Activated CD4-positive, alpha-beta T cell treated with anti-CD3 and anti-CD28 coated beads, Interleukin-10, Interleukin-2, amounts not matched to agents 100 ng/mL and 50 ng/mL, durations not matched to agents 16 hours and 8 hours (primary cell): ENCODE results near the gene HRH2.
"Not testable (repeated sequence)": the region's sequence is repeated elsewhere in the genome, so short reads cannot be mapped to it uniquely, and the experiment has no call there.

Source experiments
- DNase-seq: peaks from one replicate; pipeline ENCODE4 v3.0.0-alpha.2; 2020

The HRH2 gene, protein sequence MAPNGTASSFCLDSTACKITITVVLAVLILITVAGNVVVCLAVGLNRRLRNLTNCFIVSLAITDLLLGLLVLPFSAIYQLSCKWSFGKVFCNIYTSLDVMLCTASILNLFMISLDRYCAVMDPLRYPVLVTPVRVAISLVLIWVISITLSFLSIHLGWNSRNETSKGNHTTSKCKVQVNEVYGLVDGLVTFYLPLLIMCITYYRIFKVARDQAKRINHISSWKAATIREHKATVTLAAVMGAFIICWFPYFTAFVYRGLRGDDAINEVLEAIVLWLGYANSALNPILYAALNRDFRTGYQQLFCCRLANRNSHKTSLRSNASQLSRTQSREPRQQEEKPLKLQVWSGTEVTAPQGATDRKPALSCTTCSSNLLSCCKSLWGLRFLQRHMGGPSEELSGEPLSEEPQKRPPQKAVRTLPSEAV

DNA sequence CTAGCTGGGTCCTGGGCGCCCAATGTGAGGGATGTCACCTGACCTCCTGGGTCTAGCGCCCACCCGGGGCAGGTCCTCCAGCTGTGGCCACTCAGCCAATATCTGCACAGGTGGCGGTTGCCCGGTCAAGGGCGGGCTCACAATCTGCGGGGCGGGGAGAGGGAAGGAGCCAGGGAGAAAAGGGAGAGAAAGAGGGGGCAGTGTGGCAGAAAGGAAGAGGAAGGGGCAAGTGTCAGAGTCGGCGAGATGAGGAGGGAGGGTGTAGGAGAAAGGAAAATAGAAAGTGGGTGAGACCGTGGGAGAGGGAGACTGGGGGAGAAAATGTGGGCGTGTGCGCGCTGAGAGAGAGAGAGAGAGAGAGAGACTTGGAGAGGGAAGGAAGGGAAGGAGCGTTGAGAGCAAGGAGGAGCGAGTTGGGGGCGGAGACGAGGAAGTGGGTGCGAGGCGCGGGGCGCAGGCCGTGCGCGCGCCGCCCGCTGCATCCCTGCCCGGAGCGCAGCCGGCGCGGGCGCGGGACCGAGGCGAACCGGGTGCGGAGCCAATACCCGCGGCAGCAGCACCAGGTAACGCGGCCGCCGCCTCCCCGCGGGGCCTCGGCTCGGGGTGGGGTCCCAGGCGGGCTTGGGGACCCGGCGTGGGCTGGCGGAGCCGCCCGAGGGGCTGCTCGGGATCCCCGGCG lies at the start of gene HRH2:
Gene HRH2 (plus strand): TSS at position 479 of the 679 bp plus-strand sequence. CDS start 25,163 bp downstream, outside the sequence.
- peak; percentile 80 for DNase-seq

DNA sequence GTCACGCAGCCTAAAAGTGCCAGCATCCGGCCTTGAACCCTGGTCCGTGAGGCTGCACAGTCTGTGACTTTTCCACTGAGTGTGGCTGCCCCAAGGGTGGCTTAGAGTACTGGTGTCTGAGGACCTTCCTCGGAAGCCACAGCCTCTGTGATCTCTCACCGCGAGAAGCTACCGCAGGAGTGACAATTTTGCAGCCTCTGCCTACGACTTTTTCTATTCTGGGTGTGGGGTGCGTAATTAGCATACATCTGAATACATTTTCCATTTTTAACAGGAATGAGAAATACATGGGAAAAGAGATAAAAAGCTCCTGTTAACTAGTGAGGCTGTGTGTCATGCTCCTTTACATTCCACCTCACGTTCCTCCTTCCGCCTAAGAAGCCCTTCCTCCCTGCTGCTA lies 48.3 kb upstream of the HRH2 start:
- DNase-seq, result peak; percentile 15

DNA sequence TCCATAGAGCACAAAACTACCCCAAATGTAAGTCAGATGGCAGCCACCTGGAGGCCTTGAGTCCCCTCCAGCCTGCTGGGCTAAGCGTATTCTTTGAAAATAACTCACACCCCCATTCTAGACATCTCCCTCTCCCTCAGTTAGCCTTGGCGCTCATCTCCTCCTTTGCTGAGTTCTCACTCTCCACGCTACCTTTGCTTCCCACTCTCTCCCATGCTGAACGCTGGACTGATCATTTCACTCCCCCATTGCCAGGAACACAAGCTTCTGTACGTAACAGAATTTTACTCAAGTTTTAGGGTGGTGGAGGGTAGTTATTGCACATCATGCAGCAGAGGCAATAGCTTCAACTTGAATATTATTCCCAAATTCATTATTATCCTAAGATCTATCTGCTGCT lies 47.5 kb upstream of the HRH2 start:
- no peak for DNase-seq

DNA sequence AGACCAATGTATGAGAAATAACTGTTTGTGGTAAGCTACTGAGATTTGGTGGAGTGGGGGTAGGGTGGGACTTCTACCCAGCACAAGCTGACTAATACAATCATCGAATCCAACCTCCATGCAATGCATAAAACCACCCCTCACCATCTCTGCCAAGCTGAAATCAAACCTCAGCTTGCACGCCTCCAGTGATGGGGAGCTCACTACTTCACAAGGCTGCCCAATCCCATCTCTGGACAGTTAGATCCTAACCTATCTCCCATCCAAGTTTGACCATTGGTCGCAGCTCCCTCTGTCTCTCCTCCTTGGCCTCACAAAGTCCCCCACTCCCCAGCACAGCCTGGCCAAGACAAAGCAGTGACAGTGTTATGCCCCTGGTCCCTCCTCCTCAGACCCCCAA lies 47.0 kb upstream of the HRH2 start:
- no peak for DNase-seq

GRCh38 chr5:175614223-175614815 lies 43.6 kb upstream of the HRH2 start:
- DNase-seq, result no peak

- DNase-seq, result no peak
Observed at GRCh38 chr5:175614861-175615260, 43.0 kb upstream of the HRH2 start.

- peak; percentile 10 for DNase-seq
Observed at GRCh38 chr5:175616083-175616482, 41.8 kb upstream of the HRH2 start.

DNA sequence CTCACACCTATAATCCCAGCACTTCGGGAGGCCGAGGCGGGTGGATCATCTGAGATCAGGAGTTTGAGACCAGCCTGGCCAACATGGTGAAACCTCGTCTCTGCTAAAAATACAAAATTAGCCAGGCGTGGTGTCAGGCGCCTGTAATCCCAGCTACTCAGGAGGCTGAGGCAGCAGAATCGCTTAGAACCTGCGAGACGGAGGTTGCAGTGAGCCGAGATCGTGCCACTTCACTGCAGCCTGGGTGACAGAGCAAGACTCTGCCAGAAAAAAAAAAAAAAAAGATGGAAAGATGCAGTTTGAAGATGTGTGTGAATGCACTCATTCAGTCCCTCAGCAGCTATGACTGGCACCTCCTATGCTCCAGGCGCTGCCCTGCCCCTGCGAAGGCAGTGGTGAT lies 41.3 kb upstream of the HRH2 start:
- DNase-seq, result not testable (repeated sequence)

GRCh38 chr5:175617447-175617846 lies 40.4 kb upstream of the HRH2 start:
- no peak for DNase-seq

DNA sequence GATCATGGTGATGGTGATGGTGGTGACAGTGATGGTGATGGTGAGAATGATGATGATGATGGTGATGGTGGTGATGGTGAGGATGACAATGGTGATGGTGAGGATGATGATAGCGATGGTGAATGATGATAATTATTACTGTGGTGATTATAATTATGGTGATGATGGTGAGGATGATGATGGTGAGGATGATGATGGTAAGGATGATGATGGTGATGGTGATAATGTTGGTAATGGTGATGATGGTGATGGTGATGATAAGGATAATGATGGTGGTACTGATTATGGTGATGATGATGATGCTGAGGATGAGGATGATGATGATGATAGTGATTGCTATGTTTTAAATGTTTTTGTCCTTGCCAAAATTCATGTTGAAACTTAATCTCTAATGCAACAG lies 37.3 kb upstream of the HRH2 start:
- DNase-seq, result no peak

DNA sequence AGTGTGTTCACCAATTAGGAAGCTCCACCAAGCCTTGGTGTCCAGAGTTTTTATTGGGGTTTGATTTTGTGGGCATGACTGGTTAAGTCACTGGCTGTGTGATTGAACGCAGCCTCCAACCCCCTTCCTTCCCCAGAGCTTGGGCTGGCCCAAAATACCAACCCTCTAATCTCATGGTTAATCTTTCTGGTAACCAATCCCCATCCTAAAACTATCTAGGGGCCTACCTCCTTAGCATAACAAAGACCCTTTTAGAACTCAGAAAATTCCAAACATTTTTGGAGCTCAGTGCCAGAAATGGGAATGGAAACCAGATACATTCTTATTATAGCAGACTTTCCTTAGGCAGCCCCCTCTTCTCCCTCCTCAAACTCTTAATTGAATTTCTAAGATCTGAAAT lies 35.9 kb upstream of the HRH2 start:
- DNase-seq, result no peak

DNA sequence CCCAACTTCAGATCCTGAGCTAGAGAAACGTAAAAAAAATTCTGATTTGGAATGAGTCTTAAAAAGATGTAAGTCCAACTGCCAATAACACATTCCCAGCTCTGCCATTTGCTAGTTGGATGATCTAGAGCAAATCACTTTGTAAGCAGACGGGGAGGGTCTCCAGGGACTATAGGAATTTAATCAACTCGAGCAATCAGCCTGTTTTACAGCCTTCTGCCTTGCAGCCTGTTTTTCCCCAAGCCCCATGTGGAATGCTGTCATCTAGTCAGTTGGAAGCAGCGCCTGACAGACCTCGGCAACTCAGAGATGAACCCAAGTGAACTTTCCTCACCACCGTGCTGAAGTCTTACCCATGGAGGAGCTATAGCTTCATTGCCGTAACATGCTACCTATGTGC lies 34.8 kb upstream of the HRH2 start:
- no peak for DNase-seq

DNA sequence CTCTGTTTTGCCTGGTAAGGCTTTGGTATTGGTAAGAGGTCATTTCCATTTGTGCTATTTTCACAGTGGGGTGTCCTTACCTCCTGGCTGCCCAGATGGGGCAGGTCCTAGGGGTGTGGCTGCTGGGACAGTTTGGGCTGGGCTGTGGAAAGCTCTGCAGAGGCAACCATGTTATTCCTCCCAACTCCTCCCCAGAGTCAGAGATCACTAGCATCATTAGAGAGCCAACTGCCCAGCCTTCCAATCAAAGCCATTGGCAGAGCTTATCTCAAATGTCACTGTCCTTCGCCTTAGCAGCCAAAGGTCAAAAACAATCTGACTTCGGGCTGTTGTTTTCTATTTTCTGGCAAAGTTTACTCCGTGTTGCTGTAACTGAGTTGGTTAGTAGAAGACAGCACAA lies 33.6 kb upstream of the HRH2 start:
- DNase-seq, result no peak

DNA sequence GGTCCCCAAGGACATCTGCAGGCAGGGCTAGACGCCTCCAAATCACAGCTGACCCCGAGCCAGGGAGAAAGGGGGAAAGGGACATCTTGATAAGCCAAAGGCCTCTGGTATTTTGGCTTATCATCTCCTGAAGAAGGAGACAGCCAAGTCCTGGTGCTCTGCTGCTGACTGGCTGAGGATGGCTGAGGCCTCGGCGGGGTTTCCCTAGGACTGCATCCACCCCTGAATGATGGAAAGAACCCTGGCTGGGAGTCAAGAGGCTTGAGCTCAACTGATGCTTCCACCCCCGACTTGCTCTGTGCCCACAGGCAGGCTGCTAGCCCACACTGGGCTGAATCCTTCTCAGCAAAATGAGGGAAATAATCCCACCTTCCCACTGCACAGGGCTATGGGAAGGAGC lies 30.9 kb upstream of the HRH2 start:
- DNase-seq, result no peak

- DNase-seq, result no peak
Observed at GRCh38 chr5:175627739-175628138, 30.1 kb upstream of the HRH2 start.

DNA sequence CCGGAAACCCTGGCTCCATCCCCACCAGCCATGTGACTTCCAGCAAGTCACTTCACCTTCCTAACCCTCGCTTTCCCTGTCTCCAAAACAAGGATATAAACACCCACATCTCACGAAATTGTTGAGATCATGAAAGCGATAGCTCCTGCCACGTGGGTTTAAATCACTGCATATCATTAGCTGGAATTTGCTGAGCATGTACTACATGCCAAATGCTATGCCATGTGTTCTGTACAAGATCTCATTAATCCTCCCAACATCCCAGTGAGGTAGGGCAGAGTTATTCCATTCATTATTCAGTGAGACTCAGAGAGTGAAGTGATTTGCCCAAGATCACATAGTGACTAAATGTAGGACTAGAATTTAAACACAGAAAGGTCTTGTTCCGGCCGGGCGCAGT lies 29.2 kb upstream of the HRH2 start:
- DNase-seq, result no peak

GRCh38 chr5:175629261-175629660 lies 28.6 kb upstream of the HRH2 start:
- no peak for DNase-seq

DNA sequence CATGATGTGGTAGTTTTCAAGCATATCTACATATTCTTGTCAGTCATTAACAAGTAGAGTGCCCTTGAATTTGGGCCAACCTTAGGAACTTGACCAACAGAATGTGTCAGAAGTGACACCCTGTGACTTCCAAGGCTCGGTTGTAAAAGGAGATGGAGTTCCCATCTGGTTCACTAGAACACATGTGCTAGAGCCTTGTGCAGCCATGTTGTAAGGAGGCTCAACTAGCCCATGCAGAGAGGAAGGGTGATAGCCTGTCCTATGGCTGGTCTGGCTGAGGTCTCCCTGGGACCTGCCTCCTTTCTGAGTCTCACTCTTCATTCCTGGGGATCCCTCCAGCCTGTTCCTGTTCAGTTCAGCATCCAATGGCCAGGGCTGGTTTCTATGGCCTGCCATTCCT lies 28.1 kb upstream of the HRH2 start:
- DNase-seq, result no peak

DNA sequence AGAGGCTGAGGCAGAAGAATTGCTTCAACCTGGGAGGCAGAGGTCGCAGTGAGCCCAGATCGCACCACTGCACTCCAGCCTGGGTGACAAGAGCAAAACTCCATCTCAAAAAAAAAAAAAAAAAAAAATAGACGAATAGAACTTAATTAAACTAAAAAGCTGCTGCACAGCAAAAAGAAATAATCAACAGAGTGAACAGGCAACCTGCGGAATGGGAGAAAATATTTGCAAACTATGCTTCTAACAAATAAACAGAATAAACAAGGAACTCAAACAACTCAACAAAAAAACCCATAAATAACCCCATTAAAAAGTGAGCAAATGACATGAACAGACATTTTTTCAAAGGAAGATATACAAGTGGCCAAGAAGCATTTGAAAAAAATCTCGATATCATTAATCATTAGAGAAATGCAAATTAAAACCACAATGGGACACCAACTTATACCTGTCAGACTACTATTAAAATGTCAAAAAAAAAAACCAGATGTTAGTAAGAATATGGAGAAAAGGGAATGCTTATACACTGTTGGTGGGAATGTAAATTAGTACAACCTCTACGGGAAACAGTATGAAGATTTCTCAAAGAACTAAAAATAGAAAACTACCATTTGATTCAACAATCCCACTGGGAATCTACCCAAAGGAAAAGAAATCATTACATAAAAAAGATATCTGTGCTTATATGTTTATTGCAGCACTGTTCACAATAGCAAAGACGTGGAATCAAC lies 21.9 kb upstream of the HRH2 start:
- DNase-seq, result no peak

- no peak for DNase-seq
Observed at GRCh38 chr5:175638305-175638704, 19.6 kb upstream of the HRH2 start.

DNA sequence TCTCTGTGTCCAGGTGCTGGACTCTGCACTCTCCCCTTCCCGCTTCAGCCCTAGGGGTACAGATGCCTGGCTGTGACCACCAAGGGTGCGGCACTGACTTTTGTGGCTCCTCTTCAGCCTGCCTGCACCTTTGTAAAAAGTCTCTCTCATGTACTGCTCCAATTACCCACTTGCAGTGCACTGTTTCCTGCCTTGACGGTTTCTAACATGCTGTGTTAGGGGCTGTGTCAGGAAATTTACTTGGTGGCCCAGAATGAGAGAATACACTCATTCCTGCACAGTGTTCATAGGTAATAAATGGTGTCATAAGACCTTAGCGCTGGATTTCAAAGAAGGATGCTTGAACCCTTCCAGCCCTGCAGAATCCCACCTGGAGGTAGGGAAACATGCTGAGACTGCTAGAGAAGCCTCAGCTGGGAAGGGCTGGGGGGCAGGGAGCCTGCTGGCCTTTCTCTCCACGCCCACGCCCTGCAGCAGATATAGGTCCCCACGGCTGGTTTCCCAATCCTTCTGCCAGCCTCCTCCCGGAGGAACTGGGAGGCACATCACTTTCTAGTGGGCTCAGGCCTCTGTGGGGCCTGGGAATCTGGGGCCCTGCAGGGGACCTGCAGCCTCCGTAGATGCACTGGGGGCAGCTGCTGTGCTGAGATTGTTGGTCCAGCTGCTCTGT lies 17.6 kb upstream of the HRH2 start:
- no peak for DNase-seq

- DNase-seq, result no peak
Observed at GRCh38 chr5:175642998-175643397, 14.9 kb upstream of the HRH2 start.

DNA sequence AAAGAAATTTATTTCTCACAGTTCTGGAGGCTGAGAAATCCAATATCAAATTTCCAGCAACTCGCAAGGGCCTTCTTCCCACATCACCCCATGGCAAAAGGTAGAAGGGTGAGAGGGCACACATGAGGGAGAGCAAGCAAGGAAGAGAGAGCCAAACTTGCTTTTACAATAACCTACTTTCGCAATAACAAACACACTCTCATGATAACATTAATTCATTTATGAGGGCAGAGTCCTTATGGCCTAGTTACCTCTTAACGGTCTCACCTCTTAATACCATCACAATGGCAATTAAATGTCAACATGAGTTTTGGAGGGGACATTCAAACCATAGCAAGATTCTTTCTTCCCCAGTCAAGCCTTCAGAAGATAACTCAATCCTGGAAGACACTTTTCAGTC lies 11.6 kb upstream of the HRH2 start:
- no peak for DNase-seq
